GM21367 (cell line): ENCODE measurements around the gene KCNQ5.

Experiments
- ATAC-seq: cut with Tn5 transposase; IDR thresholded peaks from one replicate; pipeline ENCODE4 v1.9.1; 2021; ENCODE audit not compliant: unreplicated experiment

Gene KCNQ5

GRCh38 chr6:72675396-72675795, 53.5 kb downstream of the KCNQ5 start:
- no peak for ATAC-seq

GRCh38 chr6:72676995-72677394, 55.1 kb downstream of the KCNQ5 start:
- ATAC-seq, result no peak

- no peak for ATAC-seq
These were observed 55.9 kb downstream of the KCNQ5 start for GRCh38 chr6:72677740-72678139.

GRCh38 chr6:72683797-72684196, 61.9 kb downstream of the KCNQ5 start:
- peak; percentile 84 for ATAC-seq

- peak; percentile 80 for ATAC-seq
These were observed 67.5 kb downstream of the KCNQ5 start for GRCh38 chr6:72689107-72689954.

- ATAC-seq, result no peak
These were observed 69.4 kb downstream of the KCNQ5 start for GRCh38 chr6:72691249-72691648.

GRCh38 chr6:72696055-72696454, 74.2 kb downstream of the KCNQ5 start:
- no peak for ATAC-seq

GRCh38 chr6:72699159-72699558, 77.3 kb downstream of the KCNQ5 start:
- no peak for ATAC-seq

GRCh38 chr6:72702421-72702820, 80.6 kb downstream of the KCNQ5 start:
- no peak for ATAC-seq

- no peak for ATAC-seq
These were observed 81.2 kb downstream of the KCNQ5 start for GRCh38 chr6:72703093-72703492.

GRCh38 chr6:72704979-72705378, 83.1 kb downstream of the KCNQ5 start:
- no peak for ATAC-seq

- ATAC-seq, result no peak
These were observed 87.6 kb downstream of the KCNQ5 start for GRCh38 chr6:72709431-72709830.

GRCh38 chr6:72711731-72712130, 89.9 kb downstream of the KCNQ5 start:
- ATAC-seq, result no peak

- no peak for ATAC-seq
These were observed 91.0 kb downstream of the KCNQ5 start for GRCh38 chr6:72712910-72713309.

- ATAC-seq, result no peak
These were observed 93.3 kb downstream of the KCNQ5 start for GRCh38 chr6:72715119-72715518.

GRCh38 chr6:72716916-72717315, 95.1 kb downstream of the KCNQ5 start:
- no peak for ATAC-seq

- no peak for ATAC-seq
These were observed 98.6 kb downstream of the KCNQ5 start for GRCh38 chr6:72720464-72720863.

- ATAC-seq, result no peak
These were observed 99.5 kb downstream of the KCNQ5 start for GRCh38 chr6:72721346-72721745.

- ATAC-seq, result peak; percentile 89
These were observed 102.7 kb downstream of the KCNQ5 start for GRCh38 chr6:72724545-72724944.

- ATAC-seq, result no peak
These were observed 107.0 kb downstream of the KCNQ5 start for GRCh38 chr6:72728706-72729343.

- ATAC-seq, result peak; percentile 53
These were observed 111.2 kb downstream of the KCNQ5 start for GRCh38 chr6:72733045-72733444.

- ATAC-seq, result no peak
These were observed 116.2 kb downstream of the KCNQ5 start for GRCh38 chr6:72738091-72738490.
